Tracheal epithelial cell (primary cell): ENCODE data around the gene TAF4. TPM values are rescaled to one million over a fixed set of nuclear protein-coding genes. Genes with fewer than 3 reads are reported as not detected.

Experiments used
- total RNA-seq: library from RNA; depleted of rRNA; stranded (reverse); fragments of >200 nt; gene quantifications from 2 replicates; pipeline ENCODE4 v1.2.1, GENCODE V29; 2014

TAF4 gene
- total RNA-seq: 3.4 and 4.9 TPM in 2 replicates

DNA sequence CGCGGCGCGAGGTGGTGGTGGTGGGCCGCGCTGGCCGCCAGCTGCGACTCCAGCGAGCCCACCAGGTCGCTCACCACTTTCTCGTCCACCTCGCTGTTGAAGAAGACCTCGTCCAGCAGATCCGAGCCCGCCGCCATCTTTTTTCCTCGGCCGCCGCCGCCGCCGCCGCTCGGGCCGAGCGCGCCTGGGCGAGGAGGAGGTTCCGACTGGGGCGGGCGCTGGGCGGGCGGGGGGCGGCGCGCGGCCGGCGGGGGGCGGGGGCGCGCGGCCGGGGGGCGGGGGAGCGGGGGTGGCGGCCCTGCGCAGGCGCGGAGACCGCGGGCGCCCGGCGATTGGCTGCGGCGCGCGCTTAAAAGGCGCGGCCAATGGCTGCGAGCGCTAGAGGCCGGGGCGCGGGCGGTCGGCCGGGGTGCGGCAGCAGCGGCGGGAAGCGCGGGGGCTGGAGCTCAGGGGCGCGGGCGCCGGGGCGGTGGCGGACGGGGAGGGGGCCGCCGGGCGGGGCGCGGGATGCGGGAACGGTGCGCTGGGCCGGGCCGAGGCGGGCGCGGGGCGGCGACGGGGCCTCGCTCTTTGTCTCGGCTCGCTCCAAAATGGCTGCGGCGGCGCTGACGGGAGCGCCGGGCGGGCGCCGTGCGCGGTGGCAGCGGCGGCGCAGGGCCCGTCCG lies at the start of gene TAF4:
TSS of gene TAF4 (minus strand) at position 208 of the 665 bp plus-strand sequence. CDS start at position 137, 71 bp downstream.

Other genes starting within 250 kb of the TAF4 start
- gene LSM14B, start 56.6 kb upstream of the TAF4 start, total RNA-seq: 39.0 and 48.4 TPM in 2 replicates
- 366 and 432 TPM in 2 replicates for gene PSMA7, start 77.5 kb upstream of the TAF4 start, total RNA-seq
- gene SS18L1, start 77.9 kb upstream of the TAF4 start, total RNA-seq: 9.4 and 12.8 TPM in 2 replicates
- gene MTG2, start 117.1 kb upstream of the TAF4 start, total RNA-seq: 16.8 and 23.4 TPM in 2 replicates
- gene HRH3, start 154.4 kb upstream of the TAF4 start, total RNA-seq: not detected in 2 replicates
- 45.6 and 48.4 TPM in 2 replicates for gene OSBPL2, start 172.6 kb upstream of the TAF4 start, total RNA-seq
- 152 and 180 TPM in 2 replicates for gene ADRM1, start 237.1 kb upstream of the TAF4 start, total RNA-seq